OCI-LY1 (cell line): ENCODE data around the gene BBS2.

Experiments
- H2AFZ ChIP-seq: fragments of 200-600 bp; sonication (generic), shearing (Covaris generic); 2 replicates; pipeline ENCODE4 v1.6.0; 2014; ENCODE audit warnings: antibody characterized with exemption, mild to moderate bottlenecking, low read length
- H3F3A ChIP-seq: fragments of 200-600 bp; sonication (generic), shearing (Covaris generic); 2 replicates; pipeline ENCODE4 v1.6.0; 2014; ENCODE audit warnings: mild to moderate bottlenecking, antibody characterized with exemption, low read length, moderate library complexity; ENCODE audit not compliant: insufficient read depth
- H3K27ac ChIP-seq: fragments of 200-600 bp; sonication (generic); 2 replicates; pipeline ENCODE4 v1.5.1; 2014; ENCODE audit warnings: low read length, mixed run types, mild to moderate bottlenecking, low read depth; ENCODE audit not compliant: poor library complexity, severe bottlenecking
- H3K27me3 ChIP-seq: fragments of 200-600 bp; sonication (generic); 2 replicates; pipeline ENCODE4 v1.6.0; 2014; ENCODE audit warnings: antibody characterized with exemption, mild to moderate bottlenecking, low read length, moderate library complexity; ENCODE audit not compliant: insufficient read depth
- H3K36me3 ChIP-seq: fragments of 200-600 bp; sonication (generic); 2 replicates; pipeline ENCODE4 v1.6.1; 2014; ENCODE audit warnings: mild to moderate bottlenecking, antibody characterized with exemption, low read length, moderate library complexity, mixed read lengths; ENCODE audit not compliant: insufficient read depth
- H3K4me1 ChIP-seq: fragments of 200-600 bp; sonication (generic); 2 replicates; pipeline ENCODE4 v1.5.1; 2014; ENCODE audit warnings: mild to moderate bottlenecking, low read length, moderate library complexity; ENCODE audit not compliant: insufficient read depth, severe bottlenecking
- H3K4me2 ChIP-seq: fragments of 200-600 bp; sonication (generic), shearing (Covaris generic); 2 replicates; pipeline ENCODE4 v1.6.1; 2014; ENCODE audit warnings: low read length
- H3K4me3 ChIP-seq: fragments of 200-600 bp; sonication (generic); 2 replicates; pipeline ENCODE4 v1.5.1; 2014; ENCODE audit warnings: low read length, low read depth, mild to moderate bottlenecking, mixed read lengths; ENCODE audit not compliant: poor library complexity, severe bottlenecking
- H3K79me2 ChIP-seq: fragments of 200-600 bp; shearing (Covaris generic); 2 replicates; pipeline ENCODE4 v1.6.1; 2016; ENCODE audit warnings: mixed run types, low read length, mixed read lengths; ENCODE audit not compliant: insufficient read depth
- H3K9ac ChIP-seq: fragments of 200-600 bp; sonication (generic), shearing (Covaris generic); 2 replicates; pipeline ENCODE4 v1.6.1; 2014; ENCODE audit warnings: mild to moderate bottlenecking, low read length, mixed read lengths
- H3K9me2 ChIP-seq: fragments of 200-600 bp; sonication (generic), shearing (Covaris generic); 2 replicates; pipeline ENCODE4 v1.6.1; 2014; ENCODE audit warnings: low read depth, mild to moderate bottlenecking, low read length, mixed read lengths
- H3K9me3 ChIP-seq: fragments of 200-600 bp; shearing (Covaris generic); 2 replicates; pipeline ENCODE4 v1.6.1; 2014; ENCODE audit warnings: low read length, mixed read lengths
- H4K20me1 ChIP-seq: fragments of 200-600 bp; sonication (generic), shearing (Covaris generic); 2 replicates; pipeline ENCODE4 v1.6.0; 2016; ENCODE audit warnings: mild to moderate bottlenecking, low read length; ENCODE audit not compliant: insufficient read depth
- CTCF ChIP-seq: fragments of 200-600 bp; sonication (generic), shearing (Covaris generic); IDR thresholded peaks from 2 replicates; pipeline ENCODE4 v1.5.1; 2017; ENCODE audit warnings: mild to moderate bottlenecking, antibody characterized with exemption, low read length, moderate library complexity, mixed read lengths
- EZH2 ChIP-seq: fragments of 200-600 bp; sonication (generic), shearing (Covaris generic); IDR thresholded peaks from 2 replicates; pipeline ENCODE4 v1.8.0; 2017; ENCODE audit warnings: borderline replicate concordance, mixed run types, mild to moderate bottlenecking, antibody characterized with exemption, low read length, moderate library complexity, mixed read lengths

The BBS2 gene

DNA sequence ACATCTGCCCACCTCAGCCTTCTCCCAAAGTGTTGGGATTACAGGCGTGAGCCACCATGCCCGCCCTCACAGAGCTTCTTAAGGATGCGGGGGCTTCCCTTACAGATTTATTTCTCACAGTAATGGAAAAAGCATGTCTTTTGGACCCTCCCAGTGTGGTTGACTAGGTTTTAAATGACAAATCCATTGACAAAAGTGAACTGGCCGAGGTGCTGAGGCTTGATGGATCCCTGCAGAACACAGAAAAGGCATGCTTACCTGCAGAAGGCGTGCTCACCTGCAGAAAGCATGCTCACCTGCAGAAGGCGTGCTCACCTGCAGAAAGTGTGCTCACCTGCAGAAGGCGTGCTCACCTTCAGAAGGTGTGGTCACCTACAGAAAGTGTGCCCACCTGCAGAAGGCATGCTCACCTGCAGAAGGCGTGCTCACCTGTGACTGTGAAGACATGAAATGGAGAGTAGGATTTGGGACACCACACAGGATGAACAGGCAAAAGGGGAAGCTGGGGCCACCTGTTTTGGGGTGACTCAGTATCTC, 15.1 kb upstream of the BBS2 start:
- H3K27ac ChIP-seq, result no peak overlapping the region
- H3K79me2 ChIP-seq, result no peaks in the 10 kb centered on the region
- no peak overlapping the region for H3K4me3 ChIP-seq
- H3K4me1 ChIP-seq, result no peaks in the 10 kb centered on the region
- no peaks in the 10 kb centered on the region for H3F3A ChIP-seq
- H3K27me3 ChIP-seq, result no peaks in the 10 kb centered on the region
- no peaks in the 10 kb centered on the region for H3K36me3 ChIP-seq
- H3K9me3 ChIP-seq, result no peaks in the 10 kb centered on the region
- no peak overlapping the region for H2AFZ ChIP-seq
- H3K4me2 ChIP-seq, result no peak overlapping the region
- H3K9me2 ChIP-seq, result no peaks in the 10 kb centered on the region
- TF ChIP-seq CTCF, result no peak
- H4K20me1 ChIP-seq, result no peaks in the 10 kb centered on the region
- no peak overlapping the region for H3K9ac ChIP-seq

DNA sequence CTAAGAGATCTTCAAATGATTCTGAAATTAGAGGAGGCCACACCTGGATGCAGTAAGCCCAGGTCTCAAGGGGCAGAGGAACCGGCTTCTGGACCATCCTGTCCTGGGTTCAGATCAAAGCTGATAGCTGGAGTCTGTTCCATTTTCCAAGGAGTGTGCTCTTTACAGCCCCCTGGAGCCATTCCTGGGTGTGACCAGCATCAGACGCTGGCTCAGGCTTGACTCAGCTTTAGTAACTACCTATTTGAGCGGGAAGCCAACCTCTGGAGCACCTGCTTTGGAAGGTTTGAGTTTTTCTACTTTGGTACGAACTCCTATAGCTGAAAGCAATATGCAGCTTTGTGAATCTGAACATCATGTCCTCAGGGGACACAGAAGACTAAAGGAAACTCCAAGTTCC, 12.9 kb upstream of the BBS2 start:
- Histone ChIP-seq H3K4me2 (no peak overlapping the region), H3K79me2 (no peaks in the 10 kb centered on the region), H3F3A (no peaks in the 10 kb centered on the region), H3K36me3 (no peaks in the 10 kb centered on the region), H3K27ac (no peak overlapping the region), H3K4me1 (no peaks in the 10 kb centered on the region), H4K20me1 (no peaks in the 10 kb centered on the region), H3K9me2 (no peaks in the 10 kb centered on the region), H3K9me3 (no peaks in the 10 kb centered on the region), H3K27me3 (no peaks in the 10 kb centered on the region), H2AFZ (no peak overlapping the region), H3K4me3 (no peak overlapping the region), H3K9ac (no peak overlapping the region)
- no peak for TF ChIP-seq CTCF
- TF ChIP-seq EZH2, result no peak

- Histone ChIP-seq H3K4me1 (no peaks in the 10 kb centered on the region), H3K9me3 (no peaks in the 10 kb centered on the region), H3K27ac (no peak overlapping the region), H3F3A (no peaks in the 10 kb centered on the region), H3K4me2 (no peak overlapping the region), H3K79me2 (no peaks in the 10 kb centered on the region), H3K9ac (no peak overlapping the region), H3K27me3 (no peaks in the 10 kb centered on the region), H2AFZ (no peak overlapping the region), H3K36me3 (no peaks in the 10 kb centered on the region), H4K20me1 (no peaks in the 10 kb centered on the region), H3K9me2 (no peaks in the 10 kb centered on the region), H3K4me3 (no peak overlapping the region)
- TF ChIP-seq EZH2, result no peak
- no peak for TF ChIP-seq CTCF
These were observed 11.0 kb upstream of the BBS2 start for GRCh38 chr16:56530872-56531271.
